Measurements from ENCODE around the gene UBE4B.
"Not testable (repeated sequence)": the region's sequence is repeated elsewhere in the genome, so short reads cannot be mapped to it uniquely, and the experiment has no call there.

UBE4B gene

GRCh38 chr1:10106241-10106640 lies 73.5 kb downstream of the UBE4B start:
- Histone ChIP-seq H3K4me1 (ENCODE audit: insufficient read depth, low read length) (no peaks in the 10 kb centered on the region), H3K9ac (ENCODE audit: low read depth, low read length) (no peak overlapping the region), H3K36me3 (ENCODE audit: insufficient read depth, low read length) (peaks cover 64% of the 10 kb centered on the region), H3K27ac (ENCODE audit: low read length) (no peak overlapping the region), H4K20me1 (ENCODE audit: insufficient read depth, low read length) (no peaks in the 10 kb centered on the region), H3K9me3 (ENCODE audit: insufficient read depth, low read length, severe bottlenecking) (no peaks in the 10 kb centered on the region), H3K79me2 (ENCODE audit: insufficient read depth, low read length) (no peaks in the 10 kb centered on the region), H3K27me3 (ENCODE audit: insufficient read depth, low read length, poor library complexity) (no peaks in the 10 kb centered on the region), H2AFZ (ENCODE audit: low read depth, low read length) (no peak overlapping the region), H3K4me2 (ENCODE audit: insufficient read depth, low read length) (no peak overlapping the region), H3K4me3 (ENCODE audit: low read depth in 1 of 2, low read length in 2 of 2) (no peak overlapping the region)
- TF ChIP-seq CTCF (IDR thresholded peaks at IDR 0.05; ENCODE audit: borderline replicate concordance, extremely low read depth, low read length, poor library complexity, severe bottlenecking) (no peak), EZH2 (IDR thresholded peaks at IDR 0.05; ENCODE audit: borderline replicate concordance, low read depth, low read length, severe bottlenecking) (no peak)
- no peak for DNase-seq
- no peak for ATAC-seq (ENCODE audit: insufficient read depth, low read depth)

- Histone ChIP-seq H3K36me3 (ENCODE audit: insufficient read depth, low read length) (peaks cover 62% of the 10 kb centered on the region), H3K27ac (ENCODE audit: low read length) (no peak overlapping the region), H3K27me3 (ENCODE audit: insufficient read depth, low read length, poor library complexity) (no peaks in the 10 kb centered on the region), H3K4me3 (ENCODE audit: low read depth in 1 of 2, low read length in 2 of 2) (no peak overlapping the region), H3K4me1 (ENCODE audit: insufficient read depth, low read length) (no peaks in the 10 kb centered on the region), H3K9me3 (ENCODE audit: insufficient read depth, low read length, severe bottlenecking) (no peaks in the 10 kb centered on the region), H4K20me1 (ENCODE audit: insufficient read depth, low read length) (no peaks in the 10 kb centered on the region), H3K4me2 (ENCODE audit: insufficient read depth, low read length) (no peak overlapping the region), H2AFZ (ENCODE audit: low read depth, low read length) (no peak overlapping the region), H3K9ac (ENCODE audit: low read depth, low read length) (no peak overlapping the region), H3K79me2 (ENCODE audit: insufficient read depth, low read length) (no peaks in the 10 kb centered on the region)
- TF ChIP-seq CTCF (IDR thresholded peaks at IDR 0.05; ENCODE audit: borderline replicate concordance, extremely low read depth, low read length, poor library complexity, severe bottlenecking) (no peak), EZH2 (IDR thresholded peaks at IDR 0.05; ENCODE audit: borderline replicate concordance, low read depth, low read length, severe bottlenecking) (no peak)
- no peak for ATAC-seq (ENCODE audit: insufficient read depth, low read depth)
- DNase-seq, result no peak
Observed at GRCh38 chr1:10106756-10107475, 74.2 kb downstream of the UBE4B start.

DNA sequence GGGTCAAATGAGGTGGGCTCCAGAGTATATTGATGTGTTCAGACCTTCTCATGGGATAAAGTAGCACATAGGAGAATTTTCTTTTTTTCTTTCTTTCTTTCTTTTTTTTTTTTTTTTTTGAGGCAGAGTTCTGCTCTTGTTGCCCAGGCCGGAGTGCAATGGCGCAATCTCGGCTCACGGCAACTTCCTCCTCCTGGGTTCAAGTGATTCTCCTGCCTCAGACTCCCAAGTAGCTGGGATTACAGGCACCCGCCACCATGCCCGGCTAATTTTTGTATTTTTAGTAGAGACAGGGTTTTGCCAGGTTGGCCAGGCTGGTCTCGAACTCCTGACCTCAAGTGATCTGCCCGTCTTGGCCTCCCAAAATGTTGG lies 74.7 kb downstream of the UBE4B start:
- not testable (repeated sequence) for H3K4me2 ChIP-seq (ENCODE audit: insufficient read depth, low read length); H3K79me2 ChIP-seq (ENCODE audit: insufficient read depth, low read length); H3K4me1 ChIP-seq (ENCODE audit: insufficient read depth, low read length); DNase-seq; H4K20me1 ChIP-seq (ENCODE audit: insufficient read depth, low read length); ATAC-seq (ENCODE audit: insufficient read depth, low read depth); H2AFZ ChIP-seq (ENCODE audit: low read depth, low read length); H3K9ac ChIP-seq (ENCODE audit: low read depth, low read length); H3K9me3 ChIP-seq (ENCODE audit: insufficient read depth, low read length, severe bottlenecking); H3K27ac ChIP-seq (ENCODE audit: low read length); H3K4me3 ChIP-seq (ENCODE audit: low read depth in 1 of 2, low read length in 2 of 2); H3K27me3 ChIP-seq (ENCODE audit: insufficient read depth, low read length, poor library complexity)
- H3K36me3 ChIP-seq (ENCODE audit: insufficient read depth, low read length), result peaks cover 61% of the 10 kb centered on the region

DNA sequence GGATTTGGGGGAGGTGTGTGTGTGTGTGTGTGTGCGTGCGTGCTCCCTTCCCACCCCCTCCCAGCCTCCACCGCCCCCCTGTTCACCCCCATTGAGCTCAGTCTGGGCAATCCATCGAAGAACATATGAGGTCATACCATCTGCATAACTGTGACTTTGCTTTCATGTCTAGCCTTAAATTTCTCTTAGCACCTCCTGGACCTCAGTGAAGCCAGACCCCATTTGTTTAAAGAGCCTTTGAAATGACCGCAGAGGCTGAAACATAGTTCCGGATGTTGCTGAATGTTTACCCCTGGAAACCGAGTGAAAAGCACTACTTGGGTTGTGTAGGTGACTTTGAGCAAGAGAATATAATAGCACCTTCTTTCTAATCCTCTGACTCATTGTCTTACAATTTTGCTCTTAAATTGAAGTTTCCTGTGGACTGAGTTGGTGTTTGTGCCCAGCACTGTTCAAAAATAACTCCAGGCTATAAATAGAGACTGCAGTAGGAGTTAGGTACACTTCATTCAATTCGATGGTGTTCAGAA lies 75.4 kb downstream of the UBE4B start:
- H3K4me2 ChIP-seq (ENCODE audit: insufficient read depth, low read length), result no peak overlapping the region
- no peak for DNase-seq

More for the DNA sequence above, 75.4 kb downstream of the UBE4B start:
- no peaks in the 10 kb centered on the region for H4K20me1 ChIP-seq (ENCODE audit: insufficient read depth, low read length)
- no peaks in the 10 kb centered on the region for H3K79me2 ChIP-seq (ENCODE audit: insufficient read depth, low read length)
- no peak for TF ChIP-seq EZH2 (IDR thresholded peaks at IDR 0.05; ENCODE audit: borderline replicate concordance, low read depth, low read length, severe bottlenecking)
- no peak for TF ChIP-seq CTCF (IDR thresholded peaks at IDR 0.05; ENCODE audit: borderline replicate concordance, extremely low read depth, low read length, poor library complexity, severe bottlenecking)
- no peaks in the 10 kb centered on the region for H3K9me3 ChIP-seq (ENCODE audit: insufficient read depth, low read length, severe bottlenecking)
- no peak overlapping the region for H3K4me3 ChIP-seq (ENCODE audit: low read depth in 1 of 2, low read length in 2 of 2)
- H2AFZ ChIP-seq (ENCODE audit: low read depth, low read length), result no peak overlapping the region
- H3K36me3 ChIP-seq (ENCODE audit: insufficient read depth, low read length), result peaks cover 58% of the 10 kb centered on the region
- no peaks in the 10 kb centered on the region for H3K27me3 ChIP-seq (ENCODE audit: insufficient read depth, low read length, poor library complexity)
- no peak overlapping the region for H3K27ac ChIP-seq (ENCODE audit: low read length)
- H3K4me1 ChIP-seq (ENCODE audit: insufficient read depth, low read length), result no peaks in the 10 kb centered on the region
- ATAC-seq (ENCODE audit: insufficient read depth, low read depth), result no peak
- H3K9ac ChIP-seq (ENCODE audit: low read depth, low read length), result no peak overlapping the region

All from DND-41 (cell line).